Measurements from ENCODE around the gene PEX5L. TPM values are rescaled to one million over a fixed set of nuclear protein-coding genes. Genes with fewer than 3 reads are reported as not detected.
"Not testable (repeated sequence)": the region's sequence is repeated elsewhere in the genome, so short reads cannot be mapped to it uniquely, and the experiment has no call there.

Gene PEX5L
- polyA plus RNA-seq, 1 experiment: not detected

DNA sequence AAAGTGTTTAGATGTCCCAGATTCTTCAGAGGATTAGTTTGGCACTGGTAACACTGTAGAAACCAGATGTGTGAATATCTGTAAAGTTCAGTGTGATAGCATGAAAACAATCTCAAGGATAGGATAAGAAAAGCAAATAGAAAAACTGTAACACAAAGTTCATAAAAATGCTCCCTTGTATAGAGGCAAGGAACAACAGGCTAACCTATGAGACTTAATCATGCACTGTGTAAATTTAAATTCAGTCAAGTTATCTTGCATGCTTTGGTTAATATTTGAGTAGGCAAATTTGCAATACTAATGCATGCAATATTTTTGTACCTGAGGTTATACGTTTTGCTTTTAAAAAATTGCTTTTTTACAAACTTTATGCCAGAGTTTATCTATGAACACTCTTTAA, 239.5 kb downstream of the PEX5L start:
- Histone ChIP-seq H3K27me3 (ENCODE audit: control insufficient read depth, insufficient read depth, low read length) (no peaks in the 10 kb centered on the region), H3K36me3 (ENCODE audit: control insufficient read depth, insufficient read depth, low read length) (no peaks in the 10 kb centered on the region), H3K4me3 (ENCODE audit: low read depth, low read length) (no peak overlapping the region)
- DNase-seq (ENCODE audit: low read depth): no peak
- CTCF ChIA-PET: no interaction called here
- POLR2A ChIA-PET: no interaction called here
- TF ChIP-seq, protein P1, sequence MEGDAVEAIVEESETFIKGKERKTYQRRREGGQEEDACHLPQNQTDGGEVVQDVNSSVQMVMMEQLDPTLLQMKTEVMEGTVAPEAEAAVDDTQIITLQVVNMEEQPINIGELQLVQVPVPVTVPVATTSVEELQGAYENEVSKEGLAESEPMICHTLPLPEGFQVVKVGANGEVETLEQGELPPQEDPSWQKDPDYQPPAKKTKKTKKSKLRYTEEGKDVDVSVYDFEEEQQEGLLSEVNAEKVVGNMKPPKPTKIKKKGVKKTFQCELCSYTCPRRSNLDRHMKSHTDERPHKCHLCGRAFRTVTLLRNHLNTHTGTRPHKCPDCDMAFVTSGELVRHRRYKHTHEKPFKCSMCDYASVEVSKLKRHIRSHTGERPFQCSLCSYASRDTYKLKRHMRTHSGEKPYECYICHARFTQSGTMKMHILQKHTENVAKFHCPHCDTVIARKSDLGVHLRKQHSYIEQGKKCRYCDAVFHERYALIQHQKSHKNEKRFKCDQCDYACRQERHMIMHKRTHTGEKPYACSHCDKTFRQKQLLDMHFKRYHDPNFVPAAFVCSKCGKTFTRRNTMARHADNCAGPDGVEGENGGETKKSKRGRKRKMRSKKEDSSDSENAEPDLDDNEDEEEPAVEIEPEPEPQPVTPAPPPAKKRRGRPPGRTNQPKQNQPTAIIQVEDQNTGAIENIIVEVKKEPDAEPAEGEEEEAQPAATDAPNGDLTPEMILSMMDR (IDR thresholded peaks at IDR 0.05; ENCODE audit: insufficient read depth, low read depth, low read length): no peak

- Histone ChIP-seq H3K36me3 (ENCODE audit: control insufficient read depth, insufficient read depth, low read length) (no peaks in the 10 kb centered on the region), H3K27me3 (ENCODE audit: control insufficient read depth, insufficient read depth, low read length) (no peaks in the 10 kb centered on the region), H3K4me3 (ENCODE audit: low read depth, low read length) (no peak overlapping the region)
- POLR2A ChIA-PET: no interaction called here
- no peak for DNase-seq (ENCODE audit: low read depth)
- CTCF ChIA-PET: no interaction called here
- TF ChIP-seq, protein P1 (IDR thresholded peaks at IDR 0.05; ENCODE audit: insufficient read depth, low read depth, low read length): no peak
Measured at GRCh38 chr3:179796421-179796820, 240.3 kb downstream of the PEX5L start.

DNA sequence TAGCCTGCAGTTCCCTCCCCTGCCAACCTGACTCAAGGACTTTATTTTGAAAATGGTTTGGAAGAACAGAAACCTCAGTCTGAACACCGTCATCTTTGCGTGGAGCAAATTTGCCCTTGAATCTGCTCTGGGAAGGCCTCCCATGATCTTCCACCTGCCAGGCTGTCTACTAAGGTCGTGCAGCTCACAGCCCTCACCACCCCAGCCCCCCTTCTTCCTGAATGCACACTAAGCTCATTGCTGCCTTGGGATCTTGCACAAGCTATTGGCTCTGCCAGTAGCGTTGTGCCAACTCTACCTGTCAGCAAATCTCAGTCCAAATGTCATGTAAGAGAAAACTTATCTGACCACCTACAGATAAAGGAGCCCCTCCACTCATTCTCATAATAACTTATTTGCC, 242.4 kb downstream of the PEX5L start:
- CTCF ChIA-PET: interaction anchor here (0.8 kb wide), 1 partner anchor 163 kb away, joined by 4 read pairs; no protein-coding TSS in a partner anchor
- POLR2A ChIA-PET: no interaction called here
- no peak for DNase-seq (ENCODE audit: low read depth)
- no peaks in the 10 kb centered on the region for H3K36me3 ChIP-seq (ENCODE audit: control insufficient read depth, insufficient read depth, low read length)
- no peak overlapping the region for H3K4me3 ChIP-seq (ENCODE audit: low read depth, low read length)
- TF ChIP-seq, protein P1 (IDR thresholded peaks at IDR 0.05; ENCODE audit: insufficient read depth, low read depth, low read length): no peak
- no peaks in the 10 kb centered on the region for H3K27me3 ChIP-seq (ENCODE audit: control insufficient read depth, insufficient read depth, low read length)

GRCh38 chr3:179791793-179792192, 244.9 kb downstream of the PEX5L start:
- ChIA-PET CTCF (interaction anchor here (0.9 to 1.7 kb wide), 2 partner anchors 8 to 21 kb away, joined by 4 read pairs; no protein-coding TSS in a partner anchor), POLR2A (no interaction called here)
- TF ChIP-seq, protein P1 (IDR thresholded peaks at IDR 0.05; ENCODE audit: insufficient read depth, low read depth, low read length): no peak
- DNase-seq (ENCODE audit: low read depth): no peak
- Histone ChIP-seq H3K36me3 (ENCODE audit: control insufficient read depth, insufficient read depth, low read length) (no peaks in the 10 kb centered on the region), H3K4me3 (ENCODE audit: low read depth, low read length) (no peak overlapping the region), H3K27me3 (ENCODE audit: control insufficient read depth, insufficient read depth, low read length) (no peaks in the 10 kb centered on the region)

DNA sequence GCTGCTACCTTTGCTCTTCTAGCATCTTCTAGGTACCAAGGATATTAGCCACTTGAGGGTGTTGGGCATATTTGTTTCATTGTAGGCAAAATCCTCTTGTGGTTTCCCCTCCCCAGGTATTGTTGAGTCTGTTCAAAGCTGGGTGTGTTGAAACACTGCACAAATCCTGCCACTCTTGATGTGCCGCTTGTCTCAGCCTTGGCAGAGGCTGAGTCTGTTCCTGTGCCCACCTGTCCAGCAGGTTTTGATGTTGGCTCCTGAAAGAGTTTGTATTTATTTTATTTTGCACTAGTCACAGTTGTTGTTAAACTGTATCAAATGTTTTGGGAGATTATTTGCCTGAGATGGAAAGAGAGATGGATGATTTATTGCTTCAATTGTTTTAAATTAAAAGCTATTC, 247.7 kb downstream of the PEX5L start:
- H3K4me3 ChIP-seq (ENCODE audit: low read depth, low read length): no peak overlapping the region
- ChIA-PET CTCF (no interaction called here), POLR2A (no interaction called here)
- TF ChIP-seq, protein P1 (IDR thresholded peaks at IDR 0.05; ENCODE audit: insufficient read depth, low read depth, low read length): no peak
- H3K36me3 ChIP-seq (ENCODE audit: control insufficient read depth, insufficient read depth, low read length): peaks cover 2% of the 10 kb centered on the region; the same call in 1 of the 2 replicates
- no peak for DNase-seq (ENCODE audit: low read depth)
- no peaks in the 10 kb centered on the region for H3K27me3 ChIP-seq (ENCODE audit: control insufficient read depth, insufficient read depth, low read length)

GRCh38 chr3:179782841-179783240, 253.9 kb downstream of the PEX5L start:
- H3K27me3 ChIP-seq (ENCODE audit: control insufficient read depth, insufficient read depth, low read length); DNase-seq (ENCODE audit: low read depth); H3K36me3 ChIP-seq (ENCODE audit: control insufficient read depth, insufficient read depth, low read length); H3K4me3 ChIP-seq (ENCODE audit: low read depth, low read length); POLR2A ChIA-PET: not testable (repeated sequence)
- CTCF ChIA-PET: interaction anchor here (1.2 to 3.9 kb wide), 2 partner anchors 9 to 15 kb away, joined by 4 to 8 read pairs; no protein-coding TSS in a partner anchor

Measured in BJ (cell line).